HFF-Myc (cell line): ENCODE data around the gene DYNAP.

Experiments
- DNase-seq: peaks from one replicate; pipeline ENCODE4 v3.0.0-alpha.2; 2011; ENCODE audit warnings: low read depth; ENCODE audit errors: extremely low read depth
- H3K4me3 ChIP-seq: replicated peaks from 2 replicates; pipeline ENCODE4 v1.5.1; 2011; ENCODE audit warnings: low read depth, mild to moderate bottlenecking, control low read depth, low read length
- CTCF ChIP-seq: IDR thresholded peaks from 2 replicates; pipeline ENCODE4 v1.5.1; 2012; ENCODE audit warnings: mild to moderate bottlenecking, low read depth, low read length, control low read depth; ENCODE audit errors: missing control alignments

DYNAP gene

GRCh38 chr18:54607213-54608027, 16.4 kb downstream of the DYNAP start:
- TF ChIP-seq CTCF: no peak
- no peak for DNase-seq
- no peak overlapping the region for H3K4me3 ChIP-seq

GRCh38 chr18:54608028-54608642, 17.1 kb downstream of the DYNAP start:
- peak; percentile 2 for DNase-seq
- TF ChIP-seq CTCF: no peak
- no peak overlapping the region for H3K4me3 ChIP-seq

GRCh38 chr18:54611816-54612215, 20.8 kb downstream of the DYNAP start:
- H3K4me3 ChIP-seq: no peak overlapping the region
- no peak for DNase-seq
- TF ChIP-seq CTCF: no peak

- H3K4me3 ChIP-seq: no peak overlapping the region
- no peak for DNase-seq
- no peak for TF ChIP-seq CTCF
Measured at GRCh38 chr18:54612237-54612636, 21.2 kb downstream of the DYNAP start.

GRCh38 chr18:54613174-54613573, 22.1 kb downstream of the DYNAP start:
- no peak for TF ChIP-seq CTCF
- no peak for DNase-seq
- H3K4me3 ChIP-seq: no peak overlapping the region

- no peak overlapping the region for H3K4me3 ChIP-seq
- no peak for TF ChIP-seq CTCF
- no peak for DNase-seq
Measured at GRCh38 chr18:54616220-54616848, 25.3 kb downstream of the DYNAP start.
